H1 (cell line): ENCODE measurements around the gene SLC39A10. TPM values are rescaled to one million over a fixed set of nuclear protein-coding genes. Genes with fewer than 3 reads are reported as not detected.
A peak's percentile ranks its signal among the peaks of the same experiment; 100 is the strongest.

Experiments used
- CTCF ChIA-PET: fragments of 300-600 bp; sonication (Branson Sonifier 250); formaldehyde crosslinking; loops from one replicate; lab custom pipeline; 2021; ENCODE audit not compliant: partially characterized antibody; lab: Charles Lee
- POLR2A ChIA-PET: fragments of 300-600 bp; sonication (Branson Sonifier 250); formaldehyde crosslinking; loops from one replicate; lab custom pipeline; 2021; ENCODE audit warnings: inconsistent platforms; ENCODE audit not compliant: partially characterized antibody; lab: Charles Lee
- DNase-seq, 2 experiments: peaks; one replicate each; pipeline versions ENCODE4 v3.0.0 to v3.0.0-alpha.2; 2010 to 2022; ENCODE audit warnings: low spot score in 2 of 2, low read depth in 1 of 2, mixed read lengths in 1 of 2
- FAIRE-seq: peaks from 2 replicates; lab custom pipeline; 2011; peaks lifted over from hg19 to GRCh38; lab: Jason Lieb, UNC
- H2AFZ ChIP-seq: 2 replicates; pipeline ENCODE4 v1.8.1; 2012; ENCODE audit warnings: low read length, inconsistent platforms
- H2AK5ac ChIP-seq: 2 replicates; pipeline ENCODE4 v1.6.1; 2013; ENCODE audit warnings: low read depth, low read length
- H2BK120ac ChIP-seq: replicated peaks from 2 replicates; pipeline ENCODE3; 2013; ENCODE audit warnings: low read depth, low read length, inconsistent platforms
- H2BK12ac ChIP-seq: 2 replicates; pipeline ENCODE4 v1.6.1; 2013; ENCODE audit warnings: low read depth, low read length
- H2BK15ac ChIP-seq: 2 replicates; pipeline ENCODE4 v1.6.1; 2013; ENCODE audit warnings: low read length
- H2BK20ac ChIP-seq: 2 replicates; pipeline ENCODE4 v1.6.1; 2013; ENCODE audit warnings: low read length
- H2BK5ac ChIP-seq: 2 replicates; pipeline ENCODE4 v1.6.1; 2013; ENCODE audit warnings: low read depth, low read length
- H3K14ac ChIP-seq: 2 replicates; pipeline ENCODE4 v1.6.1; 2013; ENCODE audit warnings: inconsistent platforms; ENCODE audit not compliant: insufficient read length
- H3K18ac ChIP-seq: 2 replicates; pipeline ENCODE4 v1.6.1; 2013; ENCODE audit warnings: low read length; ENCODE audit errors: extremely low read depth
- H3K23ac ChIP-seq: 2 replicates; pipeline ENCODE4 v1.6.1; 2013; ENCODE audit warnings: inconsistent platforms; ENCODE audit not compliant: insufficient read length
- H3K23me2 ChIP-seq: 2 replicates; pipeline ENCODE4 v1.6.1; 2013; ENCODE audit warnings: low read depth, low read length
- H3K27ac ChIP-seq: 2 replicates; pipeline ENCODE4 v1.6.1; 2011; ENCODE audit warnings: low read depth, low read length, inconsistent platforms
- H3K27me3 ChIP-seq, 4 experiments: replicated peaks in 1 of 4; 1 replicate in 1 of 4; 2 replicates in 3 of 4; pipeline versions ENCODE4 v1.6.1 to v1.8.1; 2011 to 2013; ENCODE audit warnings: low read length in 3 of 4, mild to moderate bottlenecking in 3 of 4, inconsistent platforms in 2 of 4, mixed read lengths in 2 of 4, moderate library complexity in 1 of 4; ENCODE audit not compliant: control insufficient read depth in 3 of 4, insufficient read depth in 3 of 4; ENCODE audit errors: extremely low read depth in 1 of 4
- H3K36me3 ChIP-seq, 4 experiments: 2 replicates each; pipeline versions ENCODE4 v1.6.1 to v1.8.1; 2011 to 2013; ENCODE audit warnings: mild to moderate bottlenecking in 4 of 4, low read length in 3 of 4, moderate library complexity in 2 of 4, control low read depth in 1 of 4, inconsistent platforms in 1 of 4; ENCODE audit not compliant: insufficient read depth in 4 of 4, control insufficient read depth in 2 of 4
- H3K4ac ChIP-seq: replicated peaks from 2 replicates; pipeline ENCODE3; 2013; ENCODE audit warnings: low read length, low read depth, mixed read lengths, inconsistent platforms; ENCODE audit not compliant: insufficient read length
- H3K4me1 ChIP-seq, 4 experiments: replicated peaks in 1 of 4; 1 replicate in 1 of 4; 2 replicates in 3 of 4; pipeline versions ENCODE4 v1.6.1 to v1.8.1; 2011 to 2013; ENCODE audit warnings: low read length in 3 of 4, inconsistent platforms in 2 of 4, mixed read lengths in 1 of 4; ENCODE audit not compliant: insufficient read depth in 4 of 4, control insufficient read depth in 3 of 4
- H3K4me2 ChIP-seq, 2 experiments: 2 replicates each; pipeline versions ENCODE4 v1.6.1 to v1.8.1; 2011 to 2013; ENCODE audit warnings: low read depth in 2 of 2, low read length in 2 of 2, control low read depth in 1 of 2, inconsistent platforms in 1 of 2, mild to moderate bottlenecking in 1 of 2; ENCODE audit not compliant: insufficient read depth in 1 of 2
- H3K4me3 ChIP-seq, 4 experiments: fragments of 200-600, 300-600 bp in 1 of 4; sonication (generic), shearing (Covaris generic), sonication (Bioruptor Twin) in 1 of 4; 2 replicates each; pipeline versions ENCODE4 v1.5.1 to v1.8.1; 2011 to 2016; ENCODE audit warnings: low read length in 4 of 4, low read depth in 3 of 4, control low read depth in 2 of 4, inconsistent platforms in 2 of 4, mild to moderate bottlenecking in 2 of 4, mixed read lengths in 1 of 4, moderate library complexity in 1 of 4; ENCODE audit not compliant: insufficient read depth in 2 of 4; ENCODE audit errors: extremely low read depth in 1 of 4
- H3K56ac ChIP-seq: replicated peaks from 2 replicates; pipeline ENCODE3; 2013; ENCODE audit warnings: low read depth, mild to moderate bottlenecking, mixed read lengths, low read length, inconsistent platforms; ENCODE audit not compliant: insufficient read length
- H3K79me1 ChIP-seq: 2 replicates; pipeline ENCODE4 v1.6.1; 2013; ENCODE audit warnings: low read depth, low read length, control low read depth
- H3K79me2 ChIP-seq, 2 experiments: 2 replicates each; pipeline versions ENCODE4 v1.6.1 to v1.8.1; 2012 to 2013; ENCODE audit warnings: low read length in 2 of 2, mild to moderate bottlenecking in 2 of 2, inconsistent platforms in 1 of 2; ENCODE audit not compliant: insufficient read depth in 2 of 2, control insufficient read depth in 1 of 2
- H3K9ac ChIP-seq, 4 experiments: replicated peaks in 1 of 4; 1 replicate in 1 of 4; 2 replicates in 3 of 4; pipeline versions ENCODE4 v1.6.1 to v1.8.1; 2011 to 2013; ENCODE audit warnings: low read depth in 3 of 4, low read length in 3 of 4, control low read depth in 2 of 4, mild to moderate bottlenecking in 2 of 4, moderate library complexity in 2 of 4, inconsistent platforms in 1 of 4; ENCODE audit errors: extremely low read depth in 1 of 4
- H3K9me3 ChIP-seq, 2 experiments: 2 replicates each; pipeline versions ENCODE4 v1.6.1 to v1.8.1; 2012 to 2013; ENCODE audit warnings: mild to moderate bottlenecking in 2 of 2, moderate library complexity in 2 of 2, control low read depth in 1 of 2, inconsistent platforms in 1 of 2, low read depth in 1 of 2, low read length in 1 of 2, mixed read lengths in 1 of 2; ENCODE audit not compliant: insufficient read depth in 2 of 2
- H4K20me1 ChIP-seq, 2 experiments: replicated peaks in 1 of 2; 2 replicates each; pipeline versions ENCODE3 to v1.8.1; 2011 to 2013; ENCODE audit warnings: inconsistent platforms in 2 of 2, low read length in 2 of 2, mild to moderate bottlenecking in 1 of 2; ENCODE audit not compliant: insufficient read depth in 2 of 2, control insufficient read depth in 1 of 2
- H4K5ac ChIP-seq: 2 replicates; pipeline ENCODE4 v1.6.1; 2013; ENCODE audit warnings: low read length, low read depth, mixed read lengths, inconsistent platforms; ENCODE audit not compliant: insufficient read length
- H4K8ac ChIP-seq: 2 replicates; pipeline ENCODE4 v1.8.0; 2013; ENCODE audit warnings: mild to moderate bottlenecking, moderate library complexity, low read length, inconsistent platforms; ENCODE audit not compliant: insufficient read depth; ENCODE audit errors: extremely low read depth
- H4K91ac ChIP-seq: replicated peaks from 2 replicates; pipeline ENCODE3; 2013; ENCODE audit warnings: low read length, mixed read lengths, inconsistent platforms; ENCODE audit not compliant: insufficient read length
- ATF2 ChIP-seq: IDR thresholded peaks from 2 replicates; pipeline ENCODE4 v1.6.1; 2012; ENCODE audit warnings: low read length, inconsistent platforms
- ATF3 ChIP-seq: IDR thresholded peaks from 2 replicates; pipeline ENCODE4 v1.6.1; 2011; ENCODE audit warnings: low read depth, mild to moderate bottlenecking, low read length; ENCODE audit not compliant: insufficient read depth
- HDAC2 ChIP-seq, 2 experiments: fragments of 300-600 bp in 1 of 2; sonication (generic) in 1 of 2; IDR thresholded peaks; 2 replicates each; pipeline ENCODE4 v1.6.1; 2011 to 2012; ENCODE audit warnings: low read depth in 2 of 2, low read length in 2 of 2, mild to moderate bottlenecking in 2 of 2, moderate library complexity in 2 of 2, borderline replicate concordance in 1 of 2, inconsistent platforms in 1 of 2
- SUZ12 ChIP-seq: fragments of 200-600 bp; sonication (generic); IDR thresholded peaks from 2 replicates; pipeline ENCODE4 v1.6.1; 2012; ENCODE audit warnings: mild to moderate bottlenecking, inconsistent platforms, low read length, moderate library complexity, mixed read lengths
- WGBS, 2 experiments: shearing (Covaris generic) in 1 of 2; methylation state at CpG; one replicate each; pipeline versions ENCODE4 v1.1.6 to v1.1.7; 2013 to 2015; ENCODE audit warnings: low lambda C conversion rate in 2 of 2, mixed read lengths in 2 of 2, inconsistent platforms in 1 of 2, low coverage in 1 of 2, missing lambda C conversion rate in 1 of 2; ENCODE audit not compliant: insufficient replicate concordance in 2 of 2, insufficient coverage in 1 of 2, insufficient read length in 1 of 2; ENCODE audit errors: extremely low coverage in 1 of 2, missing lambda C conversion rate in 1 of 2; 5-methylcytosine and 5-hydroxymethylcytosine counted together
- polyA plus RNA-seq, 7 experiments: library from polyadenylated mRNA; depleted of rRNA in 3 of 7; stranded (reverse) in 5 of 7; unstranded in 2 of 7; fragments of >200 nt in 5 of 7; fragments of 200-250 nt in 2 of 7; gene quantifications; 1 replicate in 5 of 7; 2 replicates in 1 of 7; 4 replicates in 1 of 7; pipeline versions ENCODE4 v1.2.1 to v1.2.3, GENCODE V29; 2011 to 2013; ENCODE audit warnings: missing spikeins in 2 of 7, mixed read lengths in 2 of 7
- total RNA-seq: library from RNA; stranded (reverse); fragmentation: NEBNext Ultra II Directional; extraction: Animal tissue kit (Norgen Biotek cat#: 25700); gene quantifications from 2 replicates; pipeline ENCODE4 v1.2.1, GENCODE V29; 2021

SLC39A10 gene
- total and polyA plus RNA-seq, 2 of the 8 experiments (the other 6 are each of a cell fraction or from before 2014, with no cell fraction given): 68.1 to 234 TPM

DNA sequence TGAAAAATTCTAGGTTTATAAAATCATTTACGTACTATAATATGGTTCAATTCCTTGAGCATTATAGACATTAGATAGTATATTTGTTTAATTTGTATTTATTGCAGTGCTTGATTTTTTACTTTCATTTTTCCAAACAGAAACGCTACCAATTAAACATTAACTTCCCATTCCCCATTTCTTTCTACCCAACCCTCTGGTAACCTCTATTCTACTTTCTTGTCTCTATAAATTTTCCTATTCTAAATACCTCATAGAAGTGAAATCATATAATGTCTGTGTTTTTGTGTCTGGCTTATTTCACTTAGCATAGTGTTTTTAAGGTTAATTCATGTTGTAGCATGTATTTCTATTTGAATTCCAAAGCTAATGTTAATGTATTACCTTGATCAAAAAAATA is 11.6 kb upstream of the SLC39A10 start:
- Histone ChIP-seq H3K18ac (no peak overlapping the region), H2AFZ (no peak overlapping the region), H2BK5ac (no peak overlapping the region), H3K79me2 (peaks cover 0 to 4% of the 10 kb centered on the region in 2 experiments; a peak in 2 of 4 replicates), H3K27ac (no peak overlapping the region), H4K91ac (no peak overlapping the region), H4K5ac (peak overlapping the region; percentile 38), H3K9ac (no peak overlapping the region), H3K36me3 (no peaks in the 10 kb centered on the region), H2BK20ac (no peak overlapping the region), H2AK5ac (no peak overlapping the region), H3K14ac (no peak overlapping the region), H3K23ac (no peak overlapping the region), H2BK120ac (no peak overlapping the region), H4K20me1 (no peaks in the 10 kb centered on the region), H3K27me3 (no peaks in the 10 kb centered on the region), H3K4ac (no peak overlapping the region), H3K56ac (no peak overlapping the region), H2BK12ac (no peak overlapping the region), H3K4me2 (no peak overlapping the region), H3K79me1 (no peaks in the 10 kb centered on the region), H3K9me3 (no peaks in the 10 kb centered on the region), H3K4me3 (no peak overlapping the region), H2BK15ac (no peak overlapping the region), H3K23me2 (no peaks in the 10 kb centered on the region), H3K4me1 (peaks cover 0 to 17% (median 11%) of the 10 kb centered on the region in 4 experiments; a peak in 4 of 7 replicates), H4K8ac (no peak overlapping the region)
- 88 to 100% methylated on average over 1 to 2 of the region's 2 CpGs for WGBS, 2 experiments
- POLR2A ChIA-PET: interaction anchor here (0.9 to 2.8 kb wide), 5 partner anchors 9 to 51 kb away, joined by 3 to 17 read pairs (median 5); partner anchors contain the start of gene SLC39A10
- FAIRE-seq (no peak), DNase-seq (no peak)
- CTCF ChIA-PET: interaction anchor here (1.0 to 3.2 kb wide), 5 partner anchors 11 to 68 kb away, joined by 3 to 10 read pairs (median 3); partner anchors contain the start of gene SLC39A10
- TF ChIP-seq ATF3: no peak
- no peak for TF ChIP-seq ATF2
- TF ChIP-seq SUZ12: no peak
- TF ChIP-seq HDAC2 (IDR thresholded peaks at IDR 0.05; ENCODE audit: borderline replicate concordance in 1 of 2, low read depth in 2 of 2, low read length in 2 of 2): no peak
- TF ChIP-seq, all 59 proteins: peak for 0
